Measurements from ENCODE around the gene CIAO3.
"Not testable (repeated sequence)": the region's sequence is repeated elsewhere in the genome, so short reads cannot be mapped to it uniquely, and the experiment has no call there.

The CIAO3 gene

GRCh38 chr16:759110-759910 is 18.5 kb upstream of the CIAO3 start:
- TF ChIP-seq, protein P1, sequence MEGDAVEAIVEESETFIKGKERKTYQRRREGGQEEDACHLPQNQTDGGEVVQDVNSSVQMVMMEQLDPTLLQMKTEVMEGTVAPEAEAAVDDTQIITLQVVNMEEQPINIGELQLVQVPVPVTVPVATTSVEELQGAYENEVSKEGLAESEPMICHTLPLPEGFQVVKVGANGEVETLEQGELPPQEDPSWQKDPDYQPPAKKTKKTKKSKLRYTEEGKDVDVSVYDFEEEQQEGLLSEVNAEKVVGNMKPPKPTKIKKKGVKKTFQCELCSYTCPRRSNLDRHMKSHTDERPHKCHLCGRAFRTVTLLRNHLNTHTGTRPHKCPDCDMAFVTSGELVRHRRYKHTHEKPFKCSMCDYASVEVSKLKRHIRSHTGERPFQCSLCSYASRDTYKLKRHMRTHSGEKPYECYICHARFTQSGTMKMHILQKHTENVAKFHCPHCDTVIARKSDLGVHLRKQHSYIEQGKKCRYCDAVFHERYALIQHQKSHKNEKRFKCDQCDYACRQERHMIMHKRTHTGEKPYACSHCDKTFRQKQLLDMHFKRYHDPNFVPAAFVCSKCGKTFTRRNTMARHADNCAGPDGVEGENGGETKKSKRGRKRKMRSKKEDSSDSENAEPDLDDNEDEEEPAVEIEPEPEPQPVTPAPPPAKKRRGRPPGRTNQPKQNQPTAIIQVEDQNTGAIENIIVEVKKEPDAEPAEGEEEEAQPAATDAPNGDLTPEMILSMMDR (IDR thresholded peaks at IDR 0.05; ENCODE audit: control insufficient read depth, extremely low read depth, insufficient read depth), result no peak
- DNase-seq (ENCODE audit: low read depth), result no peak
- no peak overlapping the region for H3K4me3 ChIP-seq (ENCODE audit: low read depth, low read length)

GRCh38 chr16:756428-756827 is 15.6 kb upstream of the CIAO3 start:
- DNase-seq (ENCODE audit: low read depth), result no peak
- no peak overlapping the region for H3K4me3 ChIP-seq (ENCODE audit: low read depth, low read length)
- TF ChIP-seq, protein P1 (IDR thresholded peaks at IDR 0.05; ENCODE audit: control insufficient read depth, extremely low read depth, insufficient read depth), result no peak

GRCh38 chr16:754656-755055 is 13.9 kb upstream of the CIAO3 start:
- DNase-seq (ENCODE audit: low read depth), result no peak
- H3K4me3 ChIP-seq (ENCODE audit: low read depth, low read length), result no peak overlapping the region
- TF ChIP-seq, protein P1 (IDR thresholded peaks at IDR 0.05; ENCODE audit: control insufficient read depth, extremely low read depth, insufficient read depth), result no peak

DNA sequence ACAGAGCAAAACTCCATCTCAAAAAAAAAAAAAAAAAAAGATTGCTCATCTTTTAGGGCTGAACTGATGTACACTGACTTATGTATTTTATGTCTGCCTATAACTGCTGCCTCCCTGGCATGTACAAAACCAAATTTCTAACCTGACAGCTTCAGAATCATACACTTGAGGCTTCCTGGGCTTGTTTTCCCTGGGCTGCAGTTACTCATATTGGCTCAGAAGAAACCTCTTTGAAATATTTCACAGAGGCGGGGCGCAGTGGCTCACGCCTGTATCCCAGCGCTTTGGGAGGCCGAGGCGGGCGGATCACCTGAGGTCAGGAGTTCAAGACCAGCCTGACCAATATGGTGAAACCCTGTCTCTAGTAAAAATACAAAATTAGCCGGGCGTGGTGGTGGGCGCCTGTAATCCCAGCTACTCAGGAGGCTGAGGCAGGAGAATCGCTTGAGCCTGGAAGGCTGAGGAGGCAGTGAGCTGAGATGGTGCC is 13.4 kb upstream of the CIAO3 start:
- not testable (repeated sequence) for DNase-seq (ENCODE audit: low read depth); H3K4me3 ChIP-seq (ENCODE audit: low read depth, low read length)

- no peak for DNase-seq (ENCODE audit: low read depth)
- no peak overlapping the region for H3K4me3 ChIP-seq (ENCODE audit: low read depth, low read length)
- TF ChIP-seq, protein P1 (IDR thresholded peaks at IDR 0.05; ENCODE audit: control insufficient read depth, extremely low read depth, insufficient read depth), result no peak
These were observed 11.2 kb upstream of the CIAO3 start for GRCh38 chr16:752007-752312.

DNA sequence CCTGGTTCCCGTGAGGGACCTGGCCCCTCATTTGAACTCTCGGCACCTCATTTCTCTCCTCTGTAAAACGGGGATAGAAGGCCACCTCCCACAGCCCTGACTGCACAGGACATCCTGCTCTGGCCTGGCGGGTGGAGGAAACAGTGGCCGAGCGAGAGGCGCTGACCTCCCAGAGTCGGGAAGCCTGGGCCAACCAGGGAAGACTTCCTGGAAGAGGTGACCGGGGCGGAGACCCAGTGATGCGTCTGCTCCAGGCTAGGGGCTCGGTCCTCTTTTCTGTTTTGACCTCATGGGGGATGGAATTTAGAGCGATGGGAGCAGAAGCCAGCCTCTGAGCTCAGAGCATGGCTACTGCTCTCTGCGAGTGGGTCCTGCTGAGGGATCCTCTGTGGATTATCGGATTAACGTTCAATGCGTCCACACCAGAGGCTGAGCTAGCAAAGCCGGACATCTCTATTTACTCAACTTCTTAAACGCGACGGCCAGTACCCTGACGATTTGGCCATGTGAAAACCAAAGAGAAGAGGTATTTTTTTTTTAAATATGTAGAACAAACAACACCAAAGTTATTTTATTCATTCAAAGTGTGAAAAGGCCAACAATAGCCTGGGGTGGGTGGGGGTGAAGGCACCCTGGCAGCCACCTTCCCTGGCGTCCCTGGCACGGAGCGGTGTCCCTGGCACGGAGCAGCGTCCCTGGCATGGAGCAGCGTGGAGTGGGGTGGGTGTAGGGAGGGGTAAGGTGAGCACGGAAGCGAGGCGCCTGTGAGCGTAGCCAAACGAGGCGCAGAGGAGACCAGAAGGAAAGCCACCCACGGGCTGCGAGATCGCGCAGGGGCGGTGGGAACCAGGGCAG is 10.6 kb upstream of the CIAO3 start:
- H3K4me3 ChIP-seq (ENCODE audit: low read depth, low read length), result no peak overlapping the region
- TF ChIP-seq, protein P1 (IDR thresholded peaks at IDR 0.05; ENCODE audit: control insufficient read depth, extremely low read depth, insufficient read depth), result no peak
- DNase-seq (ENCODE audit: low read depth), result no peak

GRCh38 chr16:750485-750884 is 9.7 kb upstream of the CIAO3 start:
- TF ChIP-seq, protein P1 (IDR thresholded peaks at IDR 0.05; ENCODE audit: control insufficient read depth, extremely low read depth, insufficient read depth), result no peak
- DNase-seq (ENCODE audit: low read depth), result no peak
- no peak overlapping the region for H3K4me3 ChIP-seq (ENCODE audit: low read depth, low read length)

Measured in LNCaP clone FGC (cell line).